Skeletal muscle satellite cell (primary cell): ENCODE results near the gene DLX4.
A peak's percentile ranks its signal among the peaks of the same experiment; 100 is the strongest.

Experiments used
- H3K27me3 ChIP-seq: 2 replicates; pipeline ENCODE4 v1.7.0; 2013; ENCODE audit warnings: low read length; ENCODE audit not compliant: control insufficient read depth, insufficient read depth
- H3K36me3 ChIP-seq: 2 replicates; pipeline ENCODE4 v1.7.0; 2013; ENCODE audit warnings: mild to moderate bottlenecking, control low read depth, low read length; ENCODE audit not compliant: insufficient read depth
- H3K4me1 ChIP-seq: 2 replicates; pipeline ENCODE4 v1.7.0; 2013; ENCODE audit warnings: low read length; ENCODE audit not compliant: control insufficient read depth, insufficient read depth
- H3K4me2 ChIP-seq: 2 replicates; pipeline ENCODE4 v1.7.0; 2013; ENCODE audit warnings: mild to moderate bottlenecking, low read length
- H3K4me3 ChIP-seq: 2 replicates; pipeline ENCODE4 v1.7.0; 2013; ENCODE audit warnings: low read length
- H3K9ac ChIP-seq: 2 replicates; pipeline ENCODE4 v1.7.0; 2013; ENCODE audit warnings: mild to moderate bottlenecking, low read depth, low read length, moderate library complexity
- H3K9me3 ChIP-seq: replicated peaks from 2 replicates; pipeline ENCODE4 v1.7.0; 2013; ENCODE audit warnings: mild to moderate bottlenecking, control low read depth, low read length

Gene DLX4

GRCh38 chr17:49971199-49971847 is 2.3 kb downstream of the DLX4 start:
- H3K36me3 ChIP-seq, result no peaks in the 10 kb centered on the region
- H3K4me2 ChIP-seq, result peak overlapping the region; percentile 78
- H3K9me3 ChIP-seq, result no peaks in the 10 kb centered on the region
- peak overlapping the region; percentile 51 for H3K4me3 ChIP-seq
- peaks cover 96% of the 10 kb centered on the region for H3K27me3 ChIP-seq
- H3K9ac ChIP-seq, result no peak overlapping the region
- H3K4me1 ChIP-seq, result peaks cover 30% of the 10 kb centered on the region

DNA sequence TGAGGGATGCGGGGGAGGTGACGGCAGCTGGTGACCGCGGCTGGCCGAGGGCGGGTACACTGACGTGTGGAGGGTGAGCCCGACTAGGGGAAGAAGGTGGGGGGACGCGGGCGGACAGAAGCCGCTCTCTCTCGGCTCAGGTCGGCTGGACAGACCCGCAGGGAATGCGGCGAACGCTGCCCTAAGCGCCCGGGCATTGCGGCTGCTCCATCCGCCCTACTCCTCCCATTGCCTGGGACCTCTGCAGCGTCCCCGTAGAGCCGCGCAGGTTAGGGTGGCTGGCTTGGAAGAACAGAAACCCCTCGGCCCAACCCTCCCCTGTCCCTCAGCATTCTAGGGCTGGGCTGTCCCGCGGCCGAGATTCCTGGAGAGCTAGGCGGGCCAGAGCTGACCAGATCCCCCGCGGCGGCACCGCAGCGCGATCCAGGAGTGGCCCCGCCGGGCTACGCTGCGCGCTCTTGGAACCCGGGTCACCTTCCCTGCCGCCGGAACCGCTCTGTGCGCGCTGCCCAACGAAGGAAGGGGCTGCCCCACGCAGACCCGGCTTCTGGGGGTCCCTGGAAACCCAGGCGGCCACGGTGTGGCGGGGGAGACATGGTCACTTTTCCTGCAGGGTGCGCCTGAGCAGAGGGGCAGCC is 3.0 kb downstream of the DLX4 start:
- H3K36me3 ChIP-seq, result no peaks in the 10 kb centered on the region
- peak overlapping the region; percentile 11 for H3K9ac ChIP-seq
- H3K4me1 ChIP-seq, result peaks cover 30% of the 10 kb centered on the region
- H3K27me3 ChIP-seq, result peaks cover 95% of the 10 kb centered on the region
- H3K4me2 ChIP-seq, result peak overlapping the region; percentile 78
- peak overlapping the region; percentile 51 for H3K4me3 ChIP-seq
- no peaks in the 10 kb centered on the region for H3K9me3 ChIP-seq

DNA sequence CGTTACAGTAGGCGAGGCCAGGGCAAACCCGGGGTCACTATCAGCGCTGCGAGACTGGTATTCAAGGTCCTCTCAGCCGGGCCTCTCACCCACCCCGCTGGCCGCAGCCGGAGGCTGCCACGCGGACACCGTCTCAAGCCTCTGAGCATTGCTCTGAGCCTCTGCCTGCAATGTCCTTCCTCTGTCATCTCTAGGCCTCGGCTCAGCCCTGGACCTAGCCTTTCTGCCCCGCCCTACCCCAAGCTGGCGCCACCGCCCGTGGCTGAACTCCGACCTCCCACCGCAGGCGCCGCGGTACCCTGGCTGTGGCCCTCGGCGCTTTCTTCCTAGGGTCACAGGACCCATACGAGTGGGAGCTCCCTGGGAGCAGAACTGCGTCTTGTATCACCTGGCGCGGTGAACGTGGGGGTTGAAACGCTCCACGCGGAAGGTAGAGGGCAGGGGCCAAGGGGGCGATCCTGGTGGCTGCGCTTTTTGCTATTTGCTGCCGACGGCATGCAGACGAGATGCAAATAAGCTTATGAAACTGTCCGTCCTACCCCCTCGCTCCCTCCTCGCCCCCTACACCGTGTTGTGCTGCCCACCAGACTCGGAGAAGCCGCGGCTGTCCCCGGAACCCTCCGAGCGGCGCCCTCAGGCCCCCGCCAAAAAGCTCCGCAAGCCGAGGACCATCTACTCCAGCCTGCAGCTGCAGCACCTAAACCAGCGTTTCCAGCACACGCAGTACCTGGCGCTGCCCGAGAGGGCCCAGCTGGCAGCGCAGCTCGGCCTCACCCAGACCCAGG is 3.7 kb downstream of the DLX4 start:
- H3K27me3 ChIP-seq, result peaks cover 95% of the 10 kb centered on the region
- peak overlapping the region; percentile 51 for H3K4me3 ChIP-seq

DNA sequence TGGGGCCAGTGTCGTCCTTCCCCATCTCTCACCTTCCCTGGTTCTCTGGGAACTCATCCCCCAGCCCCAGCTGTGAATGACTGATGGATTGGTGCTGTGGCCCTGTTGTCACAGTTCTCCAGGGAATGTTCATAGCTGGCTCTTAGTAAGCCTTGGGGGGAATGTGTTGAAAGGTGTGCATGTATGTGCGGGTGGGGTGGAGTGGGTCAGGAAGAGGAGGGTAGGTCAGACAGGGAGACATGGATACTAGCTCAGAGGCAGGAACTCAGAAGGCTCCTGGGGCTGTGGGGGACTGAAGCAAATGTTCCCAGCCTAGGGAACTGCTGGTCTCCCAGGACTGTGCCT is 4.3 kb downstream of the DLX4 start:
- H3K4me3 ChIP-seq, result no peak overlapping the region
- no peak overlapping the region for H3K4me2 ChIP-seq
- H3K9me3 ChIP-seq, result no peaks in the 10 kb centered on the region
- peaks cover 93% of the 10 kb centered on the region for H3K27me3 ChIP-seq
- H3K36me3 ChIP-seq, result no peaks in the 10 kb centered on the region
- peaks cover 36% of the 10 kb centered on the region for H3K4me1 ChIP-seq
- H3K9ac ChIP-seq, result no peak overlapping the region

More for the DNA sequence above, 3.7 kb downstream of the DLX4 start:
- no peaks in the 10 kb centered on the region for H3K9me3 ChIP-seq
- no peaks in the 10 kb centered on the region for H3K36me3 ChIP-seq
- peak overlapping the region; percentile 11 for H3K9ac ChIP-seq
- peak overlapping the region; percentile 78 for H3K4me2 ChIP-seq
- peaks cover 34% of the 10 kb centered on the region for H3K4me1 ChIP-seq

DNA sequence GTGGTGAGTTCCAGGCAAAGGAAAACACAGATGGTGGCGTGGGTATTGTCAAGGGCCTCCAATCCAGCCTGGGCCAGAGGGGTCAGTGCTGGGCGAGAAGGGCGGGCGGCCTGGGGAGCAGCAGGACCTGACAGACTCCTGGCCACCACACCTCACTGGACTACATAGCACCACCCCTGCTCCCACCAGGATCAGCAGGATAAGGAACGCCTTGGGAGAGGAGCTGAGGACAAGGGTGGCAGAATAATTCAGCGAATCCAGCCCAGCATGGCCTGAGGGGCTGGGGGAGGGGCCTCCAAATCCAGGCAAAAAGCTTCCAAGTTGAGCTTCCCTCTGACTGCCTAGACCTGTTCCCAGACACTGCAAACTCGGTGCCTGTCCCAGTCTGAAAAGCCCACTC is 6.5 kb downstream of the DLX4 start:
- Histone ChIP-seq H3K9me3 (no peaks in the 10 kb centered on the region), H3K4me2 (no peak overlapping the region), H3K27me3 (peaks cover 83% of the 10 kb centered on the region), H3K4me1 (peaks cover 25% of the 10 kb centered on the region), H3K4me3 (no peak overlapping the region), H3K36me3 (no peaks in the 10 kb centered on the region), H3K9ac (no peak overlapping the region)

- H3K4me3 ChIP-seq, result no peak overlapping the region
- H3K9ac ChIP-seq, result no peak overlapping the region
- H3K4me2 ChIP-seq, result no peak overlapping the region
- no peaks in the 10 kb centered on the region for H3K36me3 ChIP-seq
- H3K9me3 ChIP-seq, result no peaks in the 10 kb centered on the region
- H3K4me1 ChIP-seq, result peaks cover 25% of the 10 kb centered on the region
- peaks cover 82% of the 10 kb centered on the region for H3K27me3 ChIP-seq
Measured at GRCh38 chr17:49976163-49976827, 7.3 kb downstream of the DLX4 start.

- Histone ChIP-seq H3K4me2 (no peak overlapping the region), H3K4me1 (peaks cover 20% of the 10 kb centered on the region), H3K9me3 (no peaks in the 10 kb centered on the region), H3K4me3 (no peak overlapping the region), H3K27me3 (peaks cover 78% of the 10 kb centered on the region), H3K36me3 (no peaks in the 10 kb centered on the region), H3K9ac (no peak overlapping the region)
Measured at GRCh38 chr17:49976828-49977202, 7.8 kb downstream of the DLX4 start.

GRCh38 chr17:49977463-49978389 is 8.7 kb downstream of the DLX4 start:
- Histone ChIP-seq H3K9ac (no peak overlapping the region), H3K4me1 (peaks cover 11% of the 10 kb centered on the region), H3K27me3 (peaks cover 74% of the 10 kb centered on the region), H3K36me3 (no peaks in the 10 kb centered on the region), H3K4me3 (no peak overlapping the region), H3K4me2 (no peak overlapping the region), H3K9me3 (no peaks in the 10 kb centered on the region)

- Histone ChIP-seq H3K27me3 (peaks cover 66% of the 10 kb centered on the region), H3K4me1 (peaks cover 10% of the 10 kb centered on the region)
Measured at GRCh38 chr17:49978501-49978900, 9.5 kb downstream of the DLX4 start.

GRCh38 chr17:49979748-49980479 is 10.9 kb downstream of the DLX4 start:
- no peak overlapping the region for H3K9ac ChIP-seq
- no peaks in the 10 kb centered on the region for H3K36me3 ChIP-seq
- H3K4me1 ChIP-seq, result peaks cover 13% of the 10 kb centered on the region
- no peak overlapping the region for H3K4me2 ChIP-seq
- no peaks in the 10 kb centered on the region for H3K9me3 ChIP-seq
- peaks cover 52% of the 10 kb centered on the region for H3K27me3 ChIP-seq
- H3K4me3 ChIP-seq, result no peak overlapping the region

More at GRCh38 chr17:49978501-49978900, 9.5 kb downstream of the DLX4 start:
- no peak overlapping the region for H3K9ac ChIP-seq
- no peak overlapping the region for H3K4me3 ChIP-seq
- no peak overlapping the region for H3K4me2 ChIP-seq
- no peaks in the 10 kb centered on the region for H3K9me3 ChIP-seq
- H3K36me3 ChIP-seq, result no peaks in the 10 kb centered on the region
